NCI-H460 (cell line): ENCODE measurements around the gene B4GALT5. TPM values are rescaled to one million over a fixed set of nuclear protein-coding genes. Genes with fewer than 3 reads are reported as not detected.
"Not testable (repeated sequence)": the region's sequence is repeated elsewhere in the genome, so short reads cannot be mapped to it uniquely, and the experiment has no call there.

ENCODE experiments used
- DNase-seq: peaks from one replicate; pipeline ENCODE4 v3.0.0-alpha.2; 2016; ENCODE audit warnings: low read depth; ENCODE audit errors: extremely low read depth
- total RNA-seq: library from RNA; depleted of rRNA; stranded (reverse); fragments of >200 nt; shearing (Covaris generic); gene quantifications from 2 replicates; pipeline ENCODE4 v1.2.3, GENCODE V29; 2014

Gene B4GALT5
- total RNA-seq, 1 experiment from 2014 or later = 16.4 TPM

GRCh38 chr20:49633023-49633422 lies 80.7 kb downstream of the B4GALT5 start:
- DNase-seq = no peak

GRCh38 chr20:49631856-49632418 lies 81.7 kb downstream of the B4GALT5 start:
- no peak for DNase-seq

- DNase-seq = no peak
Observed at GRCh38 chr20:49631061-49631716, 82.5 kb downstream of the B4GALT5 start.

- no peak for DNase-seq
Observed at GRCh38 chr20:49630396-49630951, 83.2 kb downstream of the B4GALT5 start.

GRCh38 chr20:49629606-49630005 lies 84.1 kb downstream of the B4GALT5 start:
- DNase-seq = no peak

- DNase-seq = not testable (repeated sequence)
Observed at GRCh38 chr20:49628280-49628679, 85.4 kb downstream of the B4GALT5 start.

GRCh38 chr20:49627329-49627761 lies 86.3 kb downstream of the B4GALT5 start:
- DNase-seq = no peak

GRCh38 chr20:49624988-49625387 lies 88.7 kb downstream of the B4GALT5 start:
- not testable (repeated sequence) for DNase-seq

GRCh38 chr20:49624317-49624716 lies 89.4 kb downstream of the B4GALT5 start:
- no peak for DNase-seq

- DNase-seq = no peak
Observed at GRCh38 chr20:49622243-49622642, 91.4 kb downstream of the B4GALT5 start.

- no peak for DNase-seq
Observed at GRCh38 chr20:49620364-49621240, 93.1 kb downstream of the B4GALT5 start.

GRCh38 chr20:49619113-49620048 lies 94.3 kb downstream of the B4GALT5 start:
- no peak for DNase-seq

- DNase-seq = no peak
Observed at GRCh38 chr20:49618289-49618688, 95.4 kb downstream of the B4GALT5 start.

GRCh38 chr20:49617394-49617793 lies 96.3 kb downstream of the B4GALT5 start:
- not testable (repeated sequence) for DNase-seq

- DNase-seq = no peak
Observed at GRCh38 chr20:49616154-49617007, 97.3 kb downstream of the B4GALT5 start.

- peak; percentile 52 for DNase-seq
Observed at GRCh38 chr20:49615401-49616153, 98.1 kb downstream of the B4GALT5 start.

GRCh38 chr20:49615051-49615400 lies 98.7 kb downstream of the B4GALT5 start:
- DNase-seq = not testable (repeated sequence)

- DNase-seq = no peak
Observed at GRCh38 chr20:49614338-49615050, 99.2 kb downstream of the B4GALT5 start.
